HepG2 (cell line): ENCODE data around the gene NOL4L. TPM values are rescaled to one million over a fixed set of nuclear protein-coding genes. Genes with fewer than 3 reads are reported as not detected.

Experiments
- ATF7-NPFF ChIP-seq: sonication (generic); formaldehyde crosslinking; IDR thresholded peaks from 2 replicates; pipeline ENCODE4 v1.8.1; 2023; ENCODE audit warnings: mild to moderate bottlenecking, low read depth, missing genetic modification reagents, moderate library complexity
- ESRRA ChIP-seq: sonication (generic); formaldehyde crosslinking; IDR thresholded peaks from 2 replicates; pipeline ENCODE4 v1.5.1; 2020; ENCODE audit warnings: mild to moderate bottlenecking, low read depth, missing genetic modification reagents
- NKX3-1 ChIP-seq: sonication (generic); formaldehyde crosslinking; IDR thresholded peaks from 2 replicates; pipeline ENCODE4 v1.5.0; 2020; ENCODE audit warnings: missing genetic modification reagents
- PAF1 ChIP-seq: IDR thresholded peaks from 2 replicates; pipeline ENCODE4 v1.6.1; 2016; ENCODE audit warnings: missing genetic modification reagents, missing compliant biosample characterization
- PLRG1 ChIP-seq: fragments of 450-650 bp; conservative IDR thresholded peaks from 2 replicates; pipeline ENCODE4 v1.6.1; 2016
- PRPF4 ChIP-seq: fragments of 200-400 bp; formaldehyde crosslinking; IDR thresholded peaks from 2 replicates; pipeline ENCODE4 v1.6.1; 2016; ENCODE audit warnings: low read length, low read depth; ENCODE audit not compliant: poor library complexity, severe bottlenecking
- PTBP1 ChIP-seq: fragments of 200-400 bp; formaldehyde crosslinking; IDR thresholded peaks from 2 replicates; pipeline ENCODE4 v1.6.1; 2018; ENCODE audit warnings: low read length, low read depth; ENCODE audit not compliant: poor library complexity, severe bottlenecking
- RBFOX2 ChIP-seq: fragments of 200-400 bp; formaldehyde crosslinking; IDR thresholded peaks from 2 replicates; pipeline ENCODE4 v1.6.1; 2017; ENCODE audit warnings: low read depth, mild to moderate bottlenecking, low read length
- TEAD3 ChIP-seq: optimal IDR thresholded peaks from 2 replicates; pipeline ENCODE3; 2016; ENCODE audit warnings: borderline replicate concordance
- TSC22D2 ChIP-seq: sonication (generic); formaldehyde crosslinking; IDR thresholded peaks from 2 replicates; pipeline ENCODE4 v1.5.1; 2020; ENCODE audit warnings: missing genetic modification reagents, mild to moderate bottlenecking, borderline replicate concordance
- ZFP62 ChIP-seq: sonication (generic); formaldehyde crosslinking; IDR thresholded peaks from 2 replicates; pipeline ENCODE4 v1.4.0; 2020; ENCODE audit warnings: missing genetic modification reagents
- ZFX ChIP-seq: sonication (generic); formaldehyde crosslinking; IDR thresholded peaks from 2 replicates; pipeline ENCODE4 v1.4.0; 2020; ENCODE audit warnings: mild to moderate bottlenecking, low read depth, missing genetic modification reagents, moderate library complexity
- ZMYM2 ChIP-seq: sonication (generic); formaldehyde crosslinking; IDR thresholded peaks from 2 replicates; pipeline ENCODE4 v1.8.0; 2022; ENCODE audit warnings: mild to moderate bottlenecking, missing genetic modification reagents
- ZNF20 ChIP-seq: sonication (generic); formaldehyde crosslinking; IDR thresholded peaks from 2 replicates; pipeline ENCODE4 v1.4.0; 2020; ENCODE audit warnings: mild to moderate bottlenecking, moderate library complexity, missing genetic modification reagents
- ZNF44 ChIP-seq: sonication (generic); formaldehyde crosslinking; IDR thresholded peaks from 2 replicates; pipeline ENCODE4 v1.5.1; 2020; ENCODE audit warnings: mild to moderate bottlenecking, missing genetic modification reagents
- ZNF749 ChIP-seq: sonication (generic); formaldehyde crosslinking; IDR thresholded peaks from 2 replicates; pipeline ENCODE4 v1.8.0; 2022; ENCODE audit warnings: mild to moderate bottlenecking, missing genetic modification reagents, moderate library complexity, borderline replicate concordance
- ZSCAN30 ChIP-seq: sonication (generic); formaldehyde crosslinking; IDR thresholded peaks from 2 replicates; pipeline ENCODE4 v1.5.0; 2020; ENCODE audit warnings: mild to moderate bottlenecking, missing genetic modification reagents
- polyA plus RNA-seq, 8 experiments: library from polyadenylated mRNA; depleted of rRNA in 3 of 8; stranded (reverse) in 7 of 8; unstranded in 1 of 8; fragments of >200 nt; fragmentation: Illumina TruSeq in 4 of 8; extraction: Trizol in 4 of 8; gene quantifications; 2 replicates each; pipeline versions ENCODE4 v1.2.1 to v1.2.3, GENCODE V29; 2011 to 2016; ENCODE audit warnings: low read depth in 4 of 8, missing spikeins in 1 of 8, mixed read lengths in 1 of 8; ENCODE audit not compliant: insufficient read depth in 1 of 8
- total RNA-seq, 5 experiments: library from RNA; depleted of rRNA; stranded (reverse); fragments of >200 nt; fragmentation: Illumina TruSeq; extraction: Trizol; gene quantifications; 2 replicates each; pipeline ENCODE4 v1.2.3, GENCODE V29; 2016; ENCODE audit warnings: low read depth in 1 of 5
- TF ChIP-seq, protein P1 (sequence below): sonication (generic); formaldehyde crosslinking; IDR thresholded peaks from 2 replicates; pipeline ENCODE4 v1.5.0; 2020; ENCODE audit warnings: missing genetic modification reagents, mild to moderate bottlenecking, borderline replicate concordance
- TF ChIP-seq, protein P2 (sequence below): fragments of 450-650 bp; IDR thresholded peaks from 2 replicates; pipeline ENCODE4 v1.6.1; 2016
- TF ChIP-seq, protein P3 (sequence below): sonication (generic); formaldehyde crosslinking; IDR thresholded peaks from 2 replicates; pipeline ENCODE4 v1.4.0; 2020; ENCODE audit warnings: mild to moderate bottlenecking, missing genetic modification reagents, borderline replicate concordance
- TF ChIP-seq, protein P4 (sequence below): IDR thresholded peaks from 2 replicates; pipeline ENCODE4 v1.6.1; 2018; ENCODE audit warnings: missing genetic modification reagents
- TF ChIP-seq, protein P5 (sequence below): sonication (generic); formaldehyde crosslinking; IDR thresholded peaks from 2 replicates; pipeline ENCODE4 v1.4.0; 2020; ENCODE audit warnings: missing genetic modification reagents, borderline replicate concordance

Gene NOL4L
- total and polyA plus RNA-seq, 2 of the 13 experiments (the other 11 are each of a cell fraction or from before 2014, with no cell fraction given) = 16.6 to 35.4 TPM

DNA sequence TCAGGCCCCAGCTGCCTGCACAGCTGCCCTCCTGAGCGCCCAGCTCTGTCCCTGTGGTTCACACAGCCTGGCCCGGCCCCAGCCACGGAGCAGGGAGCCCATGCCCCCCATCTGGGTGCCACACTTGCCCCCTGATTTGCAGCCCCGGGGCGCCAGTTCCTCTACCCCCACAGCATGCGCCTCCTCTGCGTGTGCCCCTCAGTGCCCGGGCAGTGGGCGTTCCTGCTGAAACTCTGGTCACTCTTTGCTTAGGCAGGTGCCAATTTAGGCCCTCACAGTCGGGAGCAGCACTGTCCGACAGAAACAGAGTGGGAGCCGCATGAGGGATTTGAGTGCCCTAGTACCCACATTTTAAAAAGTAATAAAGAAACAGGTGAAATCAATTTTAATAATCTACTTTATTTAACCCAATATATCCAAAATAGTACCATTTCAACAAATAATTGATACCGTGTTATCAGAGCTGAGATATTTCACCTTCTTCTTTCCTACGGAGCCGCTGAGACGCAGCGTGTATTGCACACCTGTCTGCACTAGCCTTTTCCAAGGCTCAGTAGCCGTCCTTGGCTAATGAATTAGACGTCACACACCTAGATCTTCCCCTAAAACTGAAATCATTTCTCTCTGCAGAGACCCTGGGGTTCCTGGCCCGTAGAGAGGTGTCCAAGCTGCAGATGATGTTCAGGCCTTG lies 120.6 kb downstream of the NOL4L start (continued):
- TF ChIP-seq ZNF20 (CRISPR knock-in tag) (peak; percentile 40; the same call in 1 of the 2 replicates), PRPF4 (peak; percentile 51), PAF1 (CRISPR knock-in tag) (no peak), TSC22D2 (CRISPR knock-in tag) (no peak), PLRG1 (no peak), ZNF749 (CRISPR knock-in tag) (no peak), NKX3-1 (CRISPR knock-in tag) (no peak), ZFP62 (no peak), TEAD3 (no peak), PTBP1 (no peak), ESRRA (no peak), ZMYM2 (CRISPR knock-in tag) (no peak), ZSCAN30 (no peak), ZFX (CRISPR knock-in tag) (no peak), RBFOX2 (peak; percentile 2; the same call in 1 of the 2 replicates), ZNF44 (CRISPR knock-in tag) (0 out of 2 replicates have a peak, but pooled peaks have one; percentile 35), ATF7-NPFF (CRISPR knock-in tag) (no peak)
- TF ChIP-seq, protein P1, sequence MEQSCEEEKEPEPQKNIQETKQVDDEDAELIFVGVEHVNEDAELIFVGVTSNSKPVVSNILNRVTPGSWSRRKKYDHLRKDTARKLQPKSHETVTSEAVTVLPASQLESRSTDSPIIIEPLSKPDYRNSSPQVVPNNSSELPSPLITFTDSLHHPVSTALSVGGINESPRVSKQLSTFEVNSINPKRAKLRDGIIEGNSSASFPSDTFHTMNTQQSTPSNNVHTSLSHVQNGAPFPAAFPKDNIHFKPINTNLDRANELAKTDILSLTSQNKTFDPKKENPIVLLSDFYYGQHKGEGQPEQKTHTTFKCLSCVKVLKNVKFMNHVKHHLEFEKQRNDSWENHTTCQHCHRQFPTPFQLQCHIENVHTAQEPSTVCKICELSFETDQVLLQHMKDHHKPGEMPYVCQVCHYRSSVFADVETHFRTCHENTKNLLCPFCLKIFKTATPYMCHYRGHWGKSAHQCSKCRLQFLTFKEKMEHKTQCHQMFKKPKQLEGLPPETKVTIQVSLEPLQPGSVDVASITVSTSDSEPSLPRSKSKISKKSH (CRISPR knock-in tag) = no peak
- TF ChIP-seq, protein P2, sequence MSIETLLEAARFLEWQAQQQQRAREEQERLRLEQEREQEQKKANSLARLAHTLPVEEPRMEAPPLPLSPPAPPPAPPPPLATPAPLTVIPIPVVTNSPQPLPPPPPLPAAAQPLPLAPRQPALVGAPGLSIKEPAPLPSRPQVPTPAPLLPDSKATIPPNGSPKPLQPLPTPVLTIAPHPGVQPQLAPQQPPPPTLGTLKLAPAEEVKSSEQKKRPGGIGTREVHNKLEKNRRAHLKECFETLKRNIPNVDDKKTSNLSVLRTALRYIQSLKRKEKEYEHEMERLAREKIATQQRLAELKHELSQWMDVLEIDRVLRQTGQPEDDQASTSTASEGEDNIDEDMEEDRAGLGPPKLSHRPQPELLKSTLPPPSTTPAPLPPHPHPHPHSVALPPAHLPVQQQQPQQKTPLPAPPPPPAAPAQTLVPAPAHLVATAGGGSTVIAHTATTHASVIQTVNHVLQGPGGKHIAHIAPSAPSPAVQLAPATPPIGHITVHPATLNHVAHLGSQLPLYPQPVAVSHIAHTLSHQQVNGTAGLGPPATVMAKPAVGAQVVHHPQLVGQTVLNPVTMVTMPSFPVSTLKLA = no peak
- TF ChIP-seq, protein P3, sequence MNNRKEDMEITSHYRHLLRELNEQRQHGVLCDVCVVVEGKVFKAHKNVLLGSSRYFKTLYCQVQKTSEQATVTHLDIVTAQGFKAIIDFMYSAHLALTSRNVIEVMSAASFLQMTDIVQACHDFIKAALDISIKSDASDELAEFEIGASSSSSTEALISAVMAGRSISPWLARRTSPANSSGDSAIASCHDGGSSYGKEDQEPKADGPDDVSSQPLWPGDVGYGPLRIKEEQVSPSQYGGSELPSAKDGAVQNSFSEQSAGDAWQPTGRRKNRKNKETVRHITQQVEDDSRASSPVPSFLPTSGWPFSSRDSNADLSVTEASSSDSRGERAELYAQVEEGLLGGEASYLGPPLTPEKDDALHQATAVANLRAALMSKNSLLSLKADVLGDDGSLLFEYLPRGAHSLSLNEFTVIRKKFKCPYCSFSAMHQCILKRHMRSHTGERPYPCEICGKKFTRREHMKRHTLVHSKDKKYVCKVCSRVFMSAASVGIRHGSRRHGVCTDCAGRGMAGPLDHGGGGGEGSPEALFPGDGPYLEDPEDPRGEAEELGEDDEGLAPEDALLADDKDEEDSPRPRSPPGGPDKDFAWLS = no peak
- TF ChIP-seq, protein P4, sequence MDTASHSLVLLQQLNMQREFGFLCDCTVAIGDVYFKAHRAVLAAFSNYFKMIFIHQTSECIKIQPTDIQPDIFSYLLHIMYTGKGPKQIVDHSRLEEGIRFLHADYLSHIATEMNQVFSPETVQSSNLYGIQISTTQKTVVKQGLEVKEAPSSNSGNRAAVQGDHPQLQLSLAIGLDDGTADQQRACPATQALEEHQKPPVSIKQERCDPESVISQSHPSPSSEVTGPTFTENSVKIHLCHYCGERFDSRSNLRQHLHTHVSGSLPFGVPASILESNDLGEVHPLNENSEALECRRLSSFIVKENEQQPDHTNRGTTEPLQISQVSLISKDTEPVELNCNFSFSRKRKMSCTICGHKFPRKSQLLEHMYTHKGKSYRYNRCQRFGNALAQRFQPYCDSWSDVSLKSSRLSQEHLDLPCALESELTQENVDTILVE (CRISPR knock-in tag) = no peak
- TF ChIP-seq, protein P5, sequence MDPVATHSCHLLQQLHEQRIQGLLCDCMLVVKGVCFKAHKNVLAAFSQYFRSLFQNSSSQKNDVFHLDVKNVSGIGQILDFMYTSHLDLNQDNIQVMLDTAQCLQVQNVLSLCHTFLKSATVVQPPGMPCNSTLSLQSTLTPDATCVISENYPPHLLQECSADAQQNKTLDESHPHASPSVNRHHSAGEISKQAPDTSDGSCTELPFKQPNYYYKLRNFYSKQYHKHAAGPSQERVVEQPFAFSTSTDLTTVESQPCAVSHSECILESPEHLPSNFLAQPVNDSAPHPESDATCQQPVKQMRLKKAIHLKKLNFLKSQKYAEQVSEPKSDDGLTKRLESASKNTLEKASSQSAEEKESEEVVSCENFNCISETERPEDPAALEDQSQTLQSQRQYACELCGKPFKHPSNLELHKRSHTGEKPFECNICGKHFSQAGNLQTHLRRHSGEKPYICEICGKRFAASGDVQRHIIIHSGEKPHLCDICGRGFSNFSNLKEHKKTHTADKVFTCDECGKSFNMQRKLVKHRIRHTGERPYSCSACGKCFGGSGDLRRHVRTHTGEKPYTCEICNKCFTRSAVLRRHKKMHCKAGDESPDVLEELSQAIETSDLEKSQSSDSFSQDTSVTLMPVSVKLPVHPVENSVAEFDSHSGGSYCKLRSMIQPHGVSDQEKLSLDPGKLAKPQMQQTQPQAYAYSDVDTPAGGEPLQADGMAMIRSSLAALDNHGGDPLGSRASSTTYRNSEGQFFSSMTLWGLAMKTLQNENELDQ = no peak
